Panc1 (cell line): ENCODE results near the gene FGFR1OP2.

Source experiments
- CTCF ChIP-seq: fragments of 450-650 bp; IDR thresholded peaks from 2 replicates; pipeline ENCODE4 v1.5.1; 2017; ENCODE audit warnings: mild to moderate bottlenecking
- SIN3A ChIP-seq: IDR thresholded peaks from 2 replicates; pipeline ENCODE4 v1.6.1; 2012; ENCODE audit warnings: low read depth, mild to moderate bottlenecking, low read length, moderate library complexity, borderline replicate concordance; ENCODE audit not compliant: insufficient read depth
- TCF7L2 ChIP-seq: IDR thresholded peaks from 2 replicates; pipeline ENCODE4 v1.6.1; 2011; ENCODE audit warnings: mild to moderate bottlenecking, low read depth, low read length, inconsistent platforms

- TF ChIP-seq CTCF = no peak
- no peak for TF ChIP-seq TCF7L2
- no peak for TF ChIP-seq SIN3A
Observed at GRCh38 chr12:26961803-26962202, 23.5 kb downstream of the FGFR1OP2 start.
